Left renal cortex interstitium (tissue), 4 donors: Measurements from ENCODE around the gene CACNG3. TPM values are rescaled to one million over a fixed set of nuclear protein-coding genes. Genes with fewer than 3 reads are reported as not detected.
A peak's percentile ranks its signal among the peaks of the same experiment; 100 is the strongest.
"Not testable (repeated sequence)": the region's sequence is repeated elsewhere in the genome, so short reads cannot be mapped to it uniquely, and the experiment has no call there.

Experiments
- DNase-seq, 4 donors: peaks; one replicate each; pipeline ENCODE4 v3.0.0-alpha.2; 2013; ENCODE audit warnings: low read depth in 4 of 4, low spot score in 2 of 4, missing footprints in 1 of 4
- polyA plus RNA-seq, 4 donors: library from polyadenylated mRNA; unstranded; fragments of 120-200 nt; gene quantifications; one replicate each; pipeline ENCODE4 v1.2.1, GENCODE V29; 2013; ENCODE audit not compliant: insufficient read length in 4 of 4

Gene CACNG3
- under 1 TPM in 1 of 4 donors, not detected in 3; 0.05 TPM for polyA plus RNA-seq

DNA sequence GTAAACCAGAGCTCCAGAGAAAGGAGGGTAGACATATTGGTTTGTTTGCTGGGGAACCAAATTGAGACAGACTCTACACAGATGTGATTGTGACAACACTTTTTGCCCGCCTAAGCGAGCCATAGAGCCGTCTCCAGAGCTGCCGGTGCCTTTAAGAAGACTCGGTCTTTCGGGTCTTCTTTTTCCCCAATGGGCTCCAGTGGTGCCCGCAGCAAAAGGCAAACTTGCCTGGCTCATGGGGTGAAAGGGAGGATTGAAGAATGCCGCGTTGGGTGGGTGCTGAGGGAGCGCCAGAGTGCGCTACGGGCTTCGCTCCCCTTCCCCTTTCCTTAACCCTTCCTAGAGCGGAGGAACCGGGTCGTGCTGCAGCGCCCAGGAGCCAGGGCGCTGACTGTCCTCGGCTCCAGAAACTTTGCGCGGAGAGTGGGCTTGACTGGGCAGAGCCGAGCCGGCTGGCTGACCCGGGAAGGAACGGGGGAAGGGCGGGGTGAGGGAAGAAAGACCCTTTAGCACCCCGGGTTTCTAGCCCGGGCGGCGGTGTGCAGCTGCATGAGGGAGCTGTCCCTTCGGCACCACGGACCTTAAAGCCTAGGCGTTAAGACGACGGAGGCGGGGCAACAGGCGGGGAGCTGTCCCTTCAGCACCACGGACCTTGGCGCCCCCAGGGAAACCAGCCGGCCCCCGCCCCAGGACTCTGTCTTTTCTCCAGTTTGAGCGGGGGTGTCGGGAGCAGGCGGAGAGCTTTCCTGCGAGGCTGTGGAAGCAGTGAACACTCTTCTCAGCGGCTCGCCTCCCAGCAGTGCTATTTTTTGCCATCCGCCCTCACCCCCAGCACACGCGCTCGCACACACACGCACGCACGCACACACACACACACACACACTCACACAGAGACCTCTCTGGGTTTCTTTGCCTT lies at the start of gene CACNG3:
CACNG3 (plus strand) TSS at position 880 of the 916 bp plus-strand sequence. CDS start 420 bp downstream, outside the sequence.
- peak; percentile 19 to 78 (median 62) for DNase-seq

DNA sequence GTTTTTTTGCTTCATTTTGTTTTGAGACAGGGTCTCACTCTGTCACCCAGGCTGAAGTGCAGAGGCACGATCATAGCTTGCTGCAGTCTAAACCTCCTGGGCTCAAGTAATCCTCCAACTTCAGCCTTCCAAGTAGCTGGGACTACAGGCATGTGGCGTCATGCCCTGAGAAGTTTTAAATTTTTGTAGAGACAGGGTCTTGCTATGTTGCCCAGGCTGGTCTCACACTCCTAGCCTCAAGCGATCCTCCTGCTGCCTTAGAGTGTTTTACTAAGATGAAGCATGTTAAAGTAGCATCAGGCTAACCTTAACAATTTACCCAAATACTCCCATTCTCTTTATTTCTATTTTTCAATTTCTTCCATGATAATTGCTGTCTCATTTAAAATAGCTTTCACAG lies 49.2 kb upstream of the CACNG3 start:
- DNase-seq: no peak

DNA sequence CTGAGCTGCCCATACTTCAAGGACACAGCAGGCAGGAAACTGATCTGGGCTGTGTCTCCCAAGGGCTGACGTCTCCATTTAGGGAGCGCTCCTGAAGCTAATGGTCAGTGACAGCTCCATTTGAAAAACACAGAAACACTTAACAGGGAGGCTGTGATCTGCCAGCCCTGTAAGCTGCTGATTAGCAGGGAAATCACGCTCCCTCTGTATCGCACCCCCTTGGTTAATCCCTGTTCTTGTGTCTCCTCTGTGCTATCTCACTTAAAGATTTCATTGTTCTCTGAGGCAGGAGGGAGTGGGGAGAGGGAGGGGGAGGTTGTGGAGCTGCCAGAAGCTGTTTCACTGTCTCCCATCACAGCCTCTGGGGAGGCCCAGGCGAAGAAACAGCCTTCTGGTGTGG lies 47.4 kb upstream of the CACNG3 start:
- no peak for DNase-seq

DNA sequence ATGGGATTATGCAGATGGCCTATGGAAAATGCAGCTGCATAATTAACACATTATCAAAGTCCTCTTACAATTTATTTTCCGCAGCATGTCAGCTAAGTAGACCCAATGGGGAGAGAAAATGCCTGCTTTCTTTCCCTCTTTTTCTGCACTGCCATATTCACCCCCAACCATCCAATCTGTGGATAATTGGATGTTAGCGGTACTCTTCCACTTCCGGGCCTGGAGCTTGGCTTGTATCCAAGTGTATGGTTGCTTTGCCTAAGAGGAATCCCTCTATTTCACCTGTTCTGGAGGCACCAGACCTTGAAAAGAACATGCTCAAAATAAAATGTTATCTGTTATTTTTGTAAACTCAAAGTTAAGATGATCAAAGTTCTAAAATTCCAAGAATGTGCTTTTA lies 41.1 kb upstream of the CACNG3 start:
- DNase-seq: no peak

DNA sequence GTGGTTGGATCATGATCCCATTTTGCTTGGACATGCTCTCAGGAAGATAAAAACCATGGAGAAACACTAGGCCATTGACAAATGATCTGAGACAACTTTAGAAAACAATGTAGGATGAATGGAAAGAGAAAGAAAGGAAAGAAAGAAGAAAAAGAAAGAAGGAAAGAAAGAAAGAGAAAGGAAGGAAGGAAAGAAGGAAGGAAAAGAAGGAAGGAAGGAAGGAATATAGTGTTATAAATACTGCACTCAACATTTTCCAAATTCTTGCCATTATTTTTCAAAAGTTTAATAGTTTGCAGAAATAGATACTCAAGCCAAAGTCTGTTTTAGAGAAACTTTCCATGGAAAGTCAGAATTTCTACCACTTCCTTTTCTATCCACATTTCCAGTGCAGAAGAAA lies 39.2 kb upstream of the CACNG3 start:
- no peak for DNase-seq

DNA sequence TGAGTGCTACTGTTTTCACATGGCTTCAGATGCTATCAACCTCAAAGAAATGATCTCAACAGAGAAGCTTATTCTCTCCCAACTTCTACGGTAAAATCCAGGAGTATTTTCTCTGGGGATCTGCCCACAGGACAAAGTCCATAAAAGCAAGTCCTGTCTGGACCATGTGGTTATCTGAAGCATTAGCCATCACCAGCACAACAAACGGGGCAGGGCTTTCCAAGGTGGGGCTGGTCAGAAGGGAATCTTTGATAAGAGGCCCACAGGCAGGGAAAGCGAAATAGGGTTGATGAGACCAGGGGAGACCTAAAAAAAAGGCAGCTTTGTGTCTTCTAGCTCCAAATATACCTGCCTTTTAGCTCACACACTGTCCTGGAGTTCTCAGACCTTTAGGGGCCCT lies 38.7 kb upstream of the CACNG3 start:
- DNase-seq: no peak

DNA sequence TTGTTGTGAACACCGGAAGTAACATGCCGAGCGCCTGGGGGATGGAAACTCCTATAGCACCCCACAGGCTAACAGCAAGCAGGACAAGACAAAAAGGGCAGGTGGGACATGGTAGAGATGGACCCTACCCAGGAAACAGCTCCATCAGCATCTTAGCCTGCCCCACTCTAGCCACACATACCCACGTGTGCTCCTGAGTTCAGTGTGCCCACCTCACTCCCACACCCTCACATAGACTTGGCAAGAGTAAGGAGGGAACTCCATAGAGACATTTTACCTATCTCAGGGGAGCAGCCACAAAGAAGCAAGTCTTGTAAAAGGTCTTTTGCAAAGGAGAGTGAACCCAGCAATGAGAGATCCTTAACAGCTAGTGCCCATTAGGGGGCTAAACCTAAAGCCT lies 37.8 kb upstream of the CACNG3 start:
- no peak for DNase-seq

DNA sequence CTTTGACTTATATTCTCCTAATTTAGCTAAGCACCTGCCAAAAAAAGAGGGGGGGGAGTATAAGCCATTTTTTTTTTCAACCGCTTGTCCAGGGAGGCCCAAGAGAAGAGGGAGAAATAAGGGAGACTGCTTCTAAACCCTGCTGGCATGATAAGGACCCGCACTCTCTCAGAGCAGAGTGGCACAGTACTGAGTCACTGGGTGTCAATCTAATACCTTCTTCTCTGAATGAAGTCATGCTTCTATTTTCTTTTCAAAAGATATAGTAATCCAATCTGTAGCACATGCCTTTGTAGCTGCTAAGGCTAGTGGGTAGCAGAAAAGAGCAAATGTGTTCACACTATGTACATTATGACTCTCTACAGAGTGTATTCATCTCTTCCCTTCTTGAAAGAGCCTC lies 34.9 kb upstream of the CACNG3 start:
- DNase-seq: no peak

DNA sequence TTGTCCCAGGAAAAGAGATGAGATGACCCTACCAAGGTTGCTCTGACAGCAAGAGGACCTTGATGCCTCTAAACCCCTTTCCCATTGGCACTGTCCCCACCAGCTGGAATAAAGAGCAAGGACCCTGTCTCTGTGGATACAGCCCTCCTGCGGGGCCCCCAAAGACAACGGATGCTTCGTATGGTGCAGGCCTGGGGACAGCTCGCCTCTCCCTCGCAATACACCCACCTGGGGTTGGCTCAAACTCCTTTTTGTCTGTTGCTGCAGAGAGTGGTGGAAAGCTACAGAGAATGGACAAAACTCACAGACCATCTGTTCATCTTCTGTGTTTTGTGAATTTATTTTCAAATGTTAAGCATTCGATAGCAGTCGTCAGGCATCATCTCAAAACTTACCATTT lies 27.6 kb upstream of the CACNG3 start:
- no peak for DNase-seq

DNA sequence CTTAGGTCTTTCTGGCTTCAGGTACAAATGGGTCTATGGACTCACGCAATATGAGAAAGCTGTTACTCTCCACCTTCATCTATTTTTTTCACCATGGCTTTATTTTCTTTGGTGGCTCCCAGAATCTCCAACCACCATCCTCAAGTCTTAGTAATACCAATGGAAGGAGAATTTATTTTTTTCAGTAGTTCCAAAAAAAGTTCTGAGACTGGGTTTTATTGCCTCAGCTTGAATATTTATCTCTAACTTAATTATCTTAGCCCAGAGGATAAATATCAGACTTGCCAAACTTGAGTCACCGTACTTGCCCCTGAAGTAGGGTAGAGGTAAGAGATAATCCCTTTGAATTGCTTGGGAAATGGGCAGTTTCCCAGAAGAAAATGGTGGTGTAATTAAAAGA lies 23.2 kb upstream of the CACNG3 start:
- no peak for DNase-seq

DNA sequence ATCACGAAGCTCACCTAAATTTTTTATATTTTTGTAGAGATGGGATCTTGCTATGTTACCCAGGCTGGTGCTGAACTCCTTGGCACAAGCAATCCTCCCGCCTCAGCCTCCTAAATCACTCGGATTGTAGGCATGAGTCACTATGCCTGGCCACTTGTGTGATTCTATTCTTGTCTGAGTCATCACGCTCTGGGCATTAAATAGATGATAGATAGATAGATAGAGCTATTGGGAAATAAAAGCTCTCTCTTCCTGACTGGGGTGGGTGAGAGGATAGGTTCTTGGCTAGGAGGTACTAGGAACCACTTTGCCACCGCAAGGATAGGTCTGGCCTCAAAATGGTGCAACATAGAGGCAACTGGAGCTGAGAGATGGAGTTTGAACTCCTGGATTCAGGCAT lies 21.4 kb upstream of the CACNG3 start:
- no peak for DNase-seq

DNA sequence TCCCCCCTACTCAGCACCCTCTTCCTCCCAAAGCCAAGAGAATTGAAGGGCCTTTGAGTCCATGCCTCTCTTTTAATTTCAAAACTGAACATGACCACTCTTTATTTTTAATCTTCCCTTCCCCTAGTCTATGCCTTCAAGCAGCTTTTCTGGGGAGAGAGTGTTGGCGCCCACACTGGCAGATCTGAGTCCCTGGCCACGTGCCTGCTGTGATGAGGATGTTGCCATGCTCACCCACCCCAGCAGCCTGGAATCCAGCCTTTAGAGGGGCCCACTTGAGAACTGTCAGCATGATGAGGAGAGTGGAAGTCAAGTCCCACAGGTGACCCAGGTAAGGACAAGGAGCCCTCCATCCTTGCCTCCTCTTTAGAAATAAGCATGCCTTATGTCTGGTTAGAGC lies 20.3 kb upstream of the CACNG3 start:
- DNase-seq: no peak

DNA sequence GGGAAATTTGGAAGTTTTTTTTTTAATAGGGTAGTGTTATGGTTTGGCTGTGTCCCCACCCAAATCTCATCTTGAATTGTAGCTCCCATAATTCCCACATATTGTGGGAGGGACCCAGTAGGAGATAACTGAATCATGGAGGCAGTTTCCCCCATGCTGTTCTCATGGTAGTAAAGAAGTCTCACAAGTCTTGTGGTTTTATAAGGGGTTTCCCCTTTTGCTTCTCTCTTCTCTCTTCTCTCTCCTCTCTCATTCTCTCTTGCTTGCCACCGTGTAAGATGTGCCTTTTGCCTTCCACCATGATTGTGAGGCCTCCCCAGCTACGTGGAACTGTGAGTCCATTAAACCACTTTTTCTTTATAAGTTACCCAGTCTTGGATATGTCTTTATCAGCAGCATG lies 17.3 kb upstream of the CACNG3 start:
- not testable (repeated sequence) for DNase-seq

DNA sequence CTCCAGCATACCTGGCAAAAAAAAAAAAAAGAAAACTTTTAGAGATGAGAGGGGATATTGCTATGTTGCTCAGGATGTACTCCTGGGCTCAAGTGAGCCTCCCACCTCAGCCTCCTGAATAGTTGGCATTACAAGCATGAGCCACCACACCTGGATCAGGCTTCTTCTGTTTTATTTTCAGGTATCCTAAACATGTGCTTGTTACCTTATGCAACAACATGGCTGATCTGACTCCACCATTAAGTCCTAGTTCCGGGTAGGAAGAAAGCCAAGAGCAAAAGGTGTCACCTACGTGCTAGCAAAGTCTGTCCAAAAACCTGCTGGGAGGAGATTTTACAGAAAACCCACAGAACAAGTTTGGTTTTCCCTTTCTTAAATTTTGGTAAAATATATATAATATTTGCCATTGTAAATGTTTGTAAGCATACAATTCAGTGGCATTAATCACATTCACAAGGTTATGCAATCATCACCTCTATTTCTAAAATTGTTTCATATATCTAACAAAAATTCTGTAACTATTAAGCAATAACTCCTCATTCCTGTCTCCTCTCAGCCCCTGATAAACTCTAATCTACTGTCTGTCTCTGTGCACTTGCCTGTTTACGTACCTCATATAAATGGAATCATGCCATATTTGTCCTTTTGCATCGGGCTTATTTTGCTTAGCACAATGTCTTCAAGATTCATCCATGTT lies 9.1 kb upstream of the CACNG3 start:
- DNase-seq: no peak

DNA sequence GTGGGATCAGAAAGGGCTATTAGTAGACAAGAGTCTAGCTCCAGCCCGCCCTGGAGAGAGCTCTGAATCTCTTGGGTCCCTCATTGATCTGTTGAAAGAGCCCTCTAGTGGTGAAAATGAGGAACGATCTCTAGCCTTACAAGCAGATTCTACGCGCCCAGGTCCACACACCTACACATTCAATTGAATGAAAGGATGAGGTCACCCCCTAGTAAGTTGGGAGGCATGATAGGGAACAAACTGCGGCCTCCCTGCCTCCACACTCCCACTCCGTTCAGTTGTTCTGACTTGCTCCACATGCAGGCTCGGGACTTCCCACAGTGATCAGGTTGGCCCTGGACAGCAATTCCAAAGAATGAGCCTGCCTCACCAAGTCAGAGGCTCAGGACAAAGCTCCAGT lies 2.9 kb upstream of the CACNG3 start:
- DNase-seq: peak in 2 of 4 donors; percentile 7 to 14

DNA sequence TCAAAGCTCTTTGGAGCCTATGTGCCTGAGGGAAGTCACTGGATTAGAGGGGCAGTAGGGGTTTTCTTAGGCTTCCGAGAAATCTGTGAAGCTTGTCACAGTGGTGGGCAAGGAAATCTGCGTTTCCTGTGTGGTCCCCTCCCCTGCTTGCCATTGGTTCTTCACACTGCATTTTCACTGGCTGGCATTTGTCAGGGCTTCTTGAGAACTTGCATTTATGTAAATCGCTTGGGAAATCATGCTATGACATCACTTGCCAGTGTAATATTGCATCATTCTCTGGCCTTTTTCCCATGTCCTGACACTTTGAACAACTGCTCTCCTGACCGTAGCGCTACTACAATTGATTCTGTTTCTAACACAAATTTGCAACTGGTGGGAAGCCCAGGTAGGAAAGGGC lies 1.8 kb downstream of the CACNG3 start:
- no peak for DNase-seq

DNA sequence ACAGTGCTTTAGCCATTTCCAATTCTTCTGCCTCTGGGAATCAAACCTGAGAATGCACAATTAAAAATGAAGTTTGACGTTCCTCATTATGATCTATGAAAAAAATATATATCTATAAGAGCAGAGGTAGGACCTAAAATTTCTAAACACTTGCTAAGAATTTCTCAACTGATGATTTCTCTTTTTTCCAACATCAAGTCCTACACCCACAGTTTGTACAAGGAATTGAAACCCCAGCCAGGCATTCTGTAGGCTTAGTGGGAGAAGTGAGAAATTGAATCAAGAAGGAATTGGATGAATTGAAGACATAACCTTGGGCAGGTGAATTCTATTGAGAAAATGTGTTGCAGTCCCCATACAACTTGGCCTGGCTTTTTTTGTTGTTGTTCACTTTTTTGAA lies 2.7 kb downstream of the CACNG3 start:
- DNase-seq: no peak

DNA sequence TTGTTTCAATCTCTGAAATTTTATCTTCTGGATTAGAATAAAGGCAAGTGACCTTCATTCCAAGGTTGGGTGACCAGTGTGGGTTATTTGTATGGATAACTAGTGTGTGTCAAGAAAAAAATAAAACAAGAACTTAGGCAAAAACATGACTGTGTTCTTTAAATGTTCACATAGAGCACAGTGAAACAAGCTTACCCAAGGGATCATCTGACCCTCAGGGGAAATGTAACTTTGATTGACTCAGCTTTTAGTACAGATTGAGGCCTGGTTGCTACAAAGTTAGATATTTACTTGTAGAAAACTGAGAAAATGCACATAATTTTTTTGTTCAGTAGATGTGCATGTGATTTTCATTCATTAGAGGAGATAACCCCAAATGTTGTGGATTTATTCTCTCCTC lies 6.7 kb downstream of the CACNG3 start:
- no peak for DNase-seq

DNA sequence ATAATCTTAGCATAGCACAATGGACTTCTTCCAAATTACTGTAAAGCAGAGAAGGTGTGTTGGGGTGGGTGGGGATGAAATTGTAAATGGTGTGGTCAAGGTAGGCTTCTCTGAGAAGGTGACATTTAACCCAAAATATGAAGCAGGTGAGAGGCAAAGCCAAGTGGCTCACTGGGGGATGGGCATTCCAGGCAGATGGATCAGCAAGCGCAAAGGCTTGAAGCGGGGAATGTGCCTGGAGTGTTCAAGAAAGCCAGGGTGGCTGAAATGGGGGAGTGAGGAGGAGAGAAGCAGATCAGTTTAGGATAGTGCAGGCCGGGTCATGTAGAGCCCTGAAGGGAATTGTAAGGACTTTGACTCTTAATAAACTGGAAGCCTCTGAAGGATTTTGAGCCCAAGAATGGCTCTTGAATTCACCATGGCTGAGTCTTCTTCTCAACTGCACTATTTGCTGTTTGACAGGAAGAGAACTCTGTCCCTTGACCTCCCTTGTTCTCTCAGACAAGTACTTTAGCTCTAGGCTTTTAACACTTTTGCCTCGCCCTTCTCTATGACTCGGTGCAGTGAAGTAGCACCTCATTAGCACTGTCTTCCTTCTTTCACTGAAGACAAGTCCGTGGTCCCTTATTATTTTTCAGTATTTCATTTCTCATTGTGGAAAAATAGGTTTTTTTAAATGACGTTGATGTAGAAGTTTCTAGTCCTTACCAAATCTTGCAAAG lies 14.7 kb downstream of the CACNG3 start:
- no peak for DNase-seq

DNA sequence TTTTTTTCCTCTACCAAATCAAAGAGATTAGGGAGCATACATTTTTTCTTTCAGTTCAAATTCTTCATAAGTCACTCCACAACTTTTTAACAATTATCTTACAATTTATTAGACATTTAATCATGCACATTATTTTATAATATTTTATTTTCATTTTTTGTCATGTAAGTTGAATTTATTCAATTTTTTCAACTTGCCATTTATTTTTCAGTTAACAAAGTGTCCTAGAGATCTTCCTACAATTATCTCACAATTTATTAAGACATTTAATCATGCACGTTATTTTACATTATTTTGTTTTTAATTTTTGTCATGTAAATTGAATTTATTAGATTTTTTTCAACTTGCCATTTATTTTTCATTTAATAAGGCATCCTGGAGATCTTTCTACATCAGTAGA lies 16.2 kb downstream of the CACNG3 start:
- no peak for DNase-seq

DNA sequence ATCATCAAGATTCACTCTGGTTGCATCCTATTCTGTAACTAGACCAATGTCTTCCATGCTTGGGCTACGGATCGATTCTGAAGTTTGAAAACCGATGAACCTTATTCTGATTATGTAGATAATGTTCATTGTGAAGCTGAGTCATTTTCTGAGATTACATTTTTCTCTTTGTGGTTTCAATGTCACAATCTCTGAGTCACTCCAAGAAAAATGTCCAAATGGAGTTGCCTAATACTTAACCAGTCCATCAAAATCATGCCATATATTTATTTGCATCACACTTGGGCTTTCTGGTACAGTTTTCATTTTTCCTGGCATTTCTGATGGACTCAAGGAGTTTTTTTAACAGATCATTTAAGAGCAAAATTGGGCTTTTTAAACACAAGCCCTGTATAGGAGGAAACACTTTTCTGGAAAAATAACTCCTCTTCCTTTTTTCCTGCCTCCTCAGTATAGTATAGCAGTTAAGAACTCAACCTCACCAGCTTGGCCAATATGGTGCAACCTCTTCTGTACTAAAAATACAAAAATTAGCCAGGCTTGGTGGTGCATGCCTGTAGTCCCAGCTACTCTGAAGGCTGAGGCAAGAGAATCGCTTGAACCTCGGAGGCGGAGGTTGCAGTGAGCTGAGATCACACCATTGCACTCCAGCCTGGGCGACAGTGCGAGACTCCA lies 17.5 kb downstream of the CACNG3 start:
- DNase-seq: no peak
